H1 (cell line): Measurements from ENCODE around the gene TRAF4. TPM values are rescaled to one million over a fixed set of nuclear protein-coding genes. Genes with fewer than 3 reads are reported as not detected.

Experiments
- CTCF ChIA-PET: fragments of 300-600 bp; sonication (Branson Sonifier 250); formaldehyde crosslinking; loops from one replicate; lab custom pipeline; 2021; ENCODE audit not compliant: partially characterized antibody; lab: Charles Lee
- POLR2A ChIA-PET: fragments of 300-600 bp; sonication (Branson Sonifier 250); formaldehyde crosslinking; loops from one replicate; lab custom pipeline; 2021; ENCODE audit warnings: inconsistent platforms; ENCODE audit not compliant: partially characterized antibody; lab: Charles Lee
- DNase-seq, 2 experiments: peaks; one replicate each; pipeline versions ENCODE4 v3.0.0 to v3.0.0-alpha.2; 2010 to 2022; ENCODE audit warnings: low spot score in 2 of 2, low read depth in 1 of 2, mixed read lengths in 1 of 2
- FAIRE-seq: peaks from 2 replicates; lab custom pipeline; 2011; peaks lifted over from hg19 to GRCh38; lab: Jason Lieb, UNC
- H2AFZ ChIP-seq: 2 replicates; pipeline ENCODE4 v1.8.1; 2012; ENCODE audit warnings: low read length, inconsistent platforms
- H2AK5ac ChIP-seq: 2 replicates; pipeline ENCODE4 v1.6.1; 2013; ENCODE audit warnings: low read depth, low read length
- H2BK120ac ChIP-seq: replicated peaks from 2 replicates; pipeline ENCODE3; 2013; ENCODE audit warnings: low read depth, low read length, inconsistent platforms
- H2BK12ac ChIP-seq: 2 replicates; pipeline ENCODE4 v1.6.1; 2013; ENCODE audit warnings: low read depth, low read length
- H2BK15ac ChIP-seq: 2 replicates; pipeline ENCODE4 v1.6.1; 2013; ENCODE audit warnings: low read length
- H2BK20ac ChIP-seq: 2 replicates; pipeline ENCODE4 v1.6.1; 2013; ENCODE audit warnings: low read length
- H2BK5ac ChIP-seq: 2 replicates; pipeline ENCODE4 v1.6.1; 2013; ENCODE audit warnings: low read depth, low read length
- H3K14ac ChIP-seq: 2 replicates; pipeline ENCODE4 v1.6.1; 2013; ENCODE audit warnings: inconsistent platforms; ENCODE audit not compliant: insufficient read length
- H3K18ac ChIP-seq: 2 replicates; pipeline ENCODE4 v1.6.1; 2013; ENCODE audit warnings: low read length; ENCODE audit errors: extremely low read depth
- H3K23ac ChIP-seq: 2 replicates; pipeline ENCODE4 v1.6.1; 2013; ENCODE audit warnings: inconsistent platforms; ENCODE audit not compliant: insufficient read length
- H3K23me2 ChIP-seq: 2 replicates; pipeline ENCODE4 v1.6.1; 2013; ENCODE audit warnings: low read depth, low read length
- H3K27ac ChIP-seq: 2 replicates; pipeline ENCODE4 v1.6.1; 2011; ENCODE audit warnings: low read depth, low read length, inconsistent platforms
- H3K27me3 ChIP-seq, 4 experiments: replicated peaks in 1 of 4; 1 replicate in 1 of 4; 2 replicates in 3 of 4; pipeline versions ENCODE4 v1.6.1 to v1.8.1; 2011 to 2013; ENCODE audit warnings: low read length in 3 of 4, mild to moderate bottlenecking in 3 of 4, inconsistent platforms in 2 of 4, mixed read lengths in 2 of 4, moderate library complexity in 1 of 4; ENCODE audit not compliant: control insufficient read depth in 3 of 4, insufficient read depth in 3 of 4; ENCODE audit errors: extremely low read depth in 1 of 4
- H3K36me3 ChIP-seq, 4 experiments: 2 replicates each; pipeline versions ENCODE4 v1.6.1 to v1.8.1; 2011 to 2013; ENCODE audit warnings: mild to moderate bottlenecking in 4 of 4, low read length in 3 of 4, moderate library complexity in 2 of 4, control low read depth in 1 of 4, inconsistent platforms in 1 of 4; ENCODE audit not compliant: insufficient read depth in 4 of 4, control insufficient read depth in 2 of 4
- H3K4ac ChIP-seq: replicated peaks from 2 replicates; pipeline ENCODE3; 2013; ENCODE audit warnings: low read length, low read depth, mixed read lengths, inconsistent platforms; ENCODE audit not compliant: insufficient read length
- H3K4me1 ChIP-seq, 4 experiments: replicated peaks in 1 of 4; 1 replicate in 1 of 4; 2 replicates in 3 of 4; pipeline versions ENCODE4 v1.6.1 to v1.8.1; 2011 to 2013; ENCODE audit warnings: low read length in 3 of 4, inconsistent platforms in 2 of 4, mixed read lengths in 1 of 4; ENCODE audit not compliant: insufficient read depth in 4 of 4, control insufficient read depth in 3 of 4
- H3K4me2 ChIP-seq, 2 experiments: 2 replicates each; pipeline versions ENCODE4 v1.6.1 to v1.8.1; 2011 to 2013; ENCODE audit warnings: low read depth in 2 of 2, low read length in 2 of 2, control low read depth in 1 of 2, inconsistent platforms in 1 of 2, mild to moderate bottlenecking in 1 of 2; ENCODE audit not compliant: insufficient read depth in 1 of 2
- H3K4me3 ChIP-seq, 4 experiments: fragments of 200-600, 300-600 bp in 1 of 4; sonication (generic), shearing (Covaris generic), sonication (Bioruptor Twin) in 1 of 4; 2 replicates each; pipeline versions ENCODE4 v1.5.1 to v1.8.1; 2011 to 2016; ENCODE audit warnings: low read length in 4 of 4, low read depth in 3 of 4, control low read depth in 2 of 4, inconsistent platforms in 2 of 4, mild to moderate bottlenecking in 2 of 4, mixed read lengths in 1 of 4, moderate library complexity in 1 of 4; ENCODE audit not compliant: insufficient read depth in 2 of 4; ENCODE audit errors: extremely low read depth in 1 of 4
- H3K56ac ChIP-seq: replicated peaks from 2 replicates; pipeline ENCODE3; 2013; ENCODE audit warnings: low read depth, mild to moderate bottlenecking, mixed read lengths, low read length, inconsistent platforms; ENCODE audit not compliant: insufficient read length
- H3K79me1 ChIP-seq: 2 replicates; pipeline ENCODE4 v1.6.1; 2013; ENCODE audit warnings: low read depth, low read length, control low read depth
- H3K79me2 ChIP-seq, 2 experiments: 2 replicates each; pipeline versions ENCODE4 v1.6.1 to v1.8.1; 2012 to 2013; ENCODE audit warnings: low read length in 2 of 2, mild to moderate bottlenecking in 2 of 2, inconsistent platforms in 1 of 2; ENCODE audit not compliant: insufficient read depth in 2 of 2, control insufficient read depth in 1 of 2
- H3K9ac ChIP-seq, 4 experiments: replicated peaks in 1 of 4; 1 replicate in 1 of 4; 2 replicates in 3 of 4; pipeline versions ENCODE4 v1.6.1 to v1.8.1; 2011 to 2013; ENCODE audit warnings: low read depth in 3 of 4, low read length in 3 of 4, control low read depth in 2 of 4, mild to moderate bottlenecking in 2 of 4, moderate library complexity in 2 of 4, inconsistent platforms in 1 of 4; ENCODE audit errors: extremely low read depth in 1 of 4
- H3K9me3 ChIP-seq, 2 experiments: 2 replicates each; pipeline versions ENCODE4 v1.6.1 to v1.8.1; 2012 to 2013; ENCODE audit warnings: mild to moderate bottlenecking in 2 of 2, moderate library complexity in 2 of 2, control low read depth in 1 of 2, inconsistent platforms in 1 of 2, low read depth in 1 of 2, low read length in 1 of 2, mixed read lengths in 1 of 2; ENCODE audit not compliant: insufficient read depth in 2 of 2
- H4K20me1 ChIP-seq, 2 experiments: replicated peaks in 1 of 2; 2 replicates each; pipeline versions ENCODE3 to v1.8.1; 2011 to 2013; ENCODE audit warnings: inconsistent platforms in 2 of 2, low read length in 2 of 2, mild to moderate bottlenecking in 1 of 2; ENCODE audit not compliant: insufficient read depth in 2 of 2, control insufficient read depth in 1 of 2
- H4K5ac ChIP-seq: 2 replicates; pipeline ENCODE4 v1.6.1; 2013; ENCODE audit warnings: low read length, low read depth, mixed read lengths, inconsistent platforms; ENCODE audit not compliant: insufficient read length
- H4K8ac ChIP-seq: 2 replicates; pipeline ENCODE4 v1.8.0; 2013; ENCODE audit warnings: mild to moderate bottlenecking, moderate library complexity, low read length, inconsistent platforms; ENCODE audit not compliant: insufficient read depth; ENCODE audit errors: extremely low read depth
- H4K91ac ChIP-seq: replicated peaks from 2 replicates; pipeline ENCODE3; 2013; ENCODE audit warnings: low read length, mixed read lengths, inconsistent platforms; ENCODE audit not compliant: insufficient read length
- EGR1 ChIP-seq: IDR thresholded peaks from 2 replicates; pipeline ENCODE4 v1.6.1; 2011; ENCODE audit warnings: low read depth, low read length, borderline replicate concordance
- KDM4A ChIP-seq: IDR thresholded peaks from one replicate; pipeline ENCODE4 v1.7.1; 2012; ENCODE audit warnings: low read depth, mild to moderate bottlenecking, moderate library complexity, low read length, inconsistent platforms; ENCODE audit not compliant: severe bottlenecking
- KDM5A ChIP-seq: fragments of 200-600 bp; IDR thresholded peaks from 2 replicates; pipeline ENCODE4 v1.7.1; 2012; ENCODE audit warnings: mild to moderate bottlenecking, low read length, inconsistent platforms, mixed read lengths
- NANOG ChIP-seq: IDR thresholded peaks from 2 replicates; pipeline ENCODE4 v1.6.1; 2011; ENCODE audit warnings: low read length, low read depth, mild to moderate bottlenecking, inconsistent platforms; ENCODE audit not compliant: insufficient read depth, poor library complexity, severe bottlenecking
- PHF8 ChIP-seq: fragments of 200-600 bp; sonication (generic); conservative IDR thresholded peaks from 2 replicates; pipeline ENCODE4 v1.7.1; 2012; ENCODE audit warnings: low read depth, mild to moderate bottlenecking, inconsistent platforms, low read length, moderate library complexity
- POLR2A ChIP-seq, 2 experiments: IDR thresholded peaks; 1 replicate in 1 of 2; 2 replicates in 1 of 2; pipeline ENCODE4 v1.6.1; 2011; ENCODE audit warnings: low read depth in 2 of 2, low read length in 2 of 2, mild to moderate bottlenecking in 2 of 2; ENCODE audit errors: control extremely low read depth in 1 of 2
- RBBP5 ChIP-seq: IDR thresholded peaks from 2 replicates; pipeline ENCODE4 v1.7.1; 2012; ENCODE audit warnings: low read depth, mild to moderate bottlenecking, inconsistent platforms, low read length, moderate library complexity, borderline replicate concordance
- SAP30 ChIP-seq: fragments of 300-600 bp; sonication (generic); IDR thresholded peaks from 2 replicates; pipeline ENCODE4 v1.7.1; 2012; ENCODE audit warnings: low read length, moderate library complexity, mild to moderate bottlenecking, inconsistent platforms; ENCODE audit not compliant: insufficient read depth, insufficient replicate concordance
- SIN3A ChIP-seq, 2 experiments: IDR thresholded peaks in 1 of 2; conservative IDR thresholded peaks in 1 of 2; 2 replicates each; pipeline ENCODE4 v1.6.1; 2011 to 2012; ENCODE audit warnings: low read length in 2 of 2, improper control_type of control experiment in 1 of 2, low read depth in 1 of 2, mild to moderate bottlenecking in 1 of 2
- TBP ChIP-seq: IDR thresholded peaks from 2 replicates; pipeline ENCODE4 v1.6.1; 2011; ENCODE audit warnings: low read depth, low read length, improper control_type of control experiment
- TCF12 ChIP-seq: IDR thresholded peaks from 2 replicates; pipeline ENCODE4 v1.6.1; 2011; ENCODE audit warnings: low read depth, mild to moderate bottlenecking, low read length
- WGBS, 2 experiments: shearing (Covaris generic) in 1 of 2; methylation state at CpG; one replicate each; pipeline versions ENCODE4 v1.1.6 to v1.1.7; 2013 to 2015; ENCODE audit warnings: low lambda C conversion rate in 2 of 2, mixed read lengths in 2 of 2, inconsistent platforms in 1 of 2, low coverage in 1 of 2, missing lambda C conversion rate in 1 of 2; ENCODE audit not compliant: insufficient replicate concordance in 2 of 2, insufficient coverage in 1 of 2, insufficient read length in 1 of 2; ENCODE audit errors: extremely low coverage in 1 of 2, missing lambda C conversion rate in 1 of 2; 5-methylcytosine and 5-hydroxymethylcytosine counted together
- polyA plus RNA-seq, 7 experiments: library from polyadenylated mRNA; depleted of rRNA in 3 of 7; stranded (reverse) in 5 of 7; unstranded in 2 of 7; fragments of >200 nt in 5 of 7; fragments of 200-250 nt in 2 of 7; gene quantifications; 1 replicate in 5 of 7; 2 replicates in 1 of 7; 4 replicates in 1 of 7; pipeline versions ENCODE4 v1.2.1 to v1.2.3, GENCODE V29; 2011 to 2013; ENCODE audit warnings: missing spikeins in 2 of 7, mixed read lengths in 2 of 7
- total RNA-seq: library from RNA; stranded (reverse); fragmentation: NEBNext Ultra II Directional; extraction: Animal tissue kit (Norgen Biotek cat#: 25700); gene quantifications from 2 replicates; pipeline ENCODE4 v1.2.1, GENCODE V29; 2021

The TRAF4 gene
- total and polyA plus RNA-seq, 2 of the 8 experiments (the other 6 are each of a cell fraction or from before 2014, with no cell fraction given): 167 to 170 TPM

DNA sequence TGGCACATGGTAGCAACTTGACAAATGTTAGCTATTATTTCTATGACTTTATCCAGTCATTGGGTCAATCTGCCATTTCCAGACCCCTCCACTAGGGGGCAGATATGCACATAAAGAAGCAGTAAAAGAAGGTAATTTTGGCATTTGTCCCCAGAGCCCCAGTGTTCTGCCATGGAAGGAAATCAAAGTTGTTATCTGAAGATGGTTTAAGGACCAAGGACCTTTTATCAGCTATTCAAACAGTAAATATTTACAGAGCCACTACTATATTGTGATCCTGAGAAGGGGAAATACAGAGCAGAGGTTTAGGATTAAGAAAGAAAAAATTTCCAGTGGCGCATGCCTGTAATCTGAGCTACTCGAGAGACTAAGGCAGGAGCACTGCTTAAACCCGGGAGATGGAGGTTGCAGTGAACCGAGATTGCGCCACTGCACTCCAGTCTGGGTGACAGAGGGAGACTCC is 20.0 kb downstream of the TRAF4 start:
- Histone ChIP-seq H3K9ac (no peak overlapping the region), H4K20me1 (no peaks in the 10 kb centered on the region), H4K5ac (no peak overlapping the region), H3K18ac (no peak overlapping the region), H4K8ac (no peak overlapping the region), H3K9me3 (no peaks in the 10 kb centered on the region), H3K27ac (no peak overlapping the region), H3K79me2 (peaks cover 0 to 10% of the 10 kb centered on the region in 2 experiments; a peak in 1 of 4 replicates), H4K91ac (no peak overlapping the region), H2BK5ac (peak overlapping the region; percentile 29; the same call in 1 of the 2 replicates), H2BK20ac (no peak overlapping the region), H3K27me3 (no peaks in the 10 kb centered on the region), H2AK5ac (no peak overlapping the region), H3K79me1 (peaks cover 2% of the 10 kb centered on the region; the same call in 1 of the 2 replicates), H3K4me3 (no peak overlapping the region), H3K23me2 (no peaks in the 10 kb centered on the region), H2AFZ (no peak overlapping the region), H3K4me1 (peaks cover 9 to 25% (median 18%) of the 10 kb centered on the region in 4 experiments), H3K4ac (no peak overlapping the region), H3K36me3 (peaks cover 9 to 27% (median 21%) of the 10 kb centered on the region in 4 experiments; a peak in 7 of 8 replicates), H3K56ac (no peak overlapping the region), H3K14ac (no peak overlapping the region), H2BK120ac (no peak overlapping the region), H2BK15ac (peak overlapping the region; percentile 95; the same call in 1 of the 2 replicates), H2BK12ac (no peak overlapping the region), H3K23ac (no peak overlapping the region), H3K4me2 (no peak overlapping the region)
- WGBS, 2 experiments: 91% methylated on average over 5 of the region's 5 CpGs; no CpG with 5 or more reads in 1 of the 2 experiments
- FAIRE-seq: no peak
- peak in 1 of 2 experiments; percentile 84 for DNase-seq
- ChIA-PET CTCF (interaction anchor here (0.6 to 7.3 kb wide), 56 partner anchors 10 to 1163 kb away, joined by 3 to 134 read pairs (median 7); partner anchors contain the start of genes DHRS13, FAM222B, FLOT2 and NEK8), POLR2A (interaction anchor here (0.7 to 11.4 kb wide), 15 partner anchors 15 to 134 kb away, joined by 3 to 240 read pairs (median 4); partner anchors contain the start of genes FLOT2, TLCD1 and TRAF4)
- TF ChIP-seq EGR1 (no peak), RBBP5 (no peak), TCF12 (no peak), PHF8 (no peak), NANOG (no peak), KDM5A (no peak), POLR2A (IDR thresholded peaks at IDR 0.05; ENCODE audit: control extremely low read depth in 1 of 2, low read depth in 2 of 2, low read length in 2 of 2) (no peak), SAP30 (no peak), SIN3A (conservative IDR thresholded peaks at IDR 0.05 in 1 of 2, IDR thresholded peaks at IDR 0.05 in 1 of 2; ENCODE audit: low read depth in 1 of 2, low read length in 2 of 2) (no peak), TBP (no peak), KDM4A (no peak)
